ENCODE measurements around the gene TCHH. TPM values are rescaled to one million over a fixed set of nuclear protein-coding genes. Genes with fewer than 3 reads are reported as not detected.
A peak's percentile ranks its signal among the peaks of the same experiment; 100 is the strongest.
"Not testable (repeated sequence)": the region's sequence is repeated elsewhere in the genome, so short reads cannot be mapped to it uniquely, and the experiment has no call there.

The TCHH gene
- total and polyA plus RNA-seq, 4 donors = 0.13 to 0.27 (median 0.16) TPM; not detected in 1

DNA sequence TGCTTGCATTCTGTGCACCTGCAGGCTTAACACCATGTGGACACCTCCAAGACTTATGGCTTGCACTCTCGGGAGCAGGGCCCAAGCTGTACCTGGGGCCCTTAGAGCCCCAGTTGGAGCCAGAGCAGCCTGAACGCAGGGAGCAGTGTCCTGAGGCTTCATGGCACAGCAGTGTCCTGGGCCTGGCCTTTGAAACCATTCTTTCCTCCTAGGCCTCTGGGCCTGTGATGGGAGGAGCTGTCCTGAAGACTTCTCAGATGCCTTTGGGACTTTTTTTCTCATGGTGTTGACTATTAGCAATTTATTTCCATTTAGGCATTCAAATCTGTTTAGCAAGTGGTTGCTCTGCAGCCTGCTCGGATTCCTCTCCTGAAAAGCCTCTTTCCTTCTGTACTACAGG, 32.8 kb upstream of the TCHH start:
- no peak overlapping the region for H3K4me3 ChIP-seq (ENCODE audit: low read length in 2 of 2)
- 76 to 77% methylated on average over 3 of the region's 3 CpGs for WGBS, 2 donors

DNA sequence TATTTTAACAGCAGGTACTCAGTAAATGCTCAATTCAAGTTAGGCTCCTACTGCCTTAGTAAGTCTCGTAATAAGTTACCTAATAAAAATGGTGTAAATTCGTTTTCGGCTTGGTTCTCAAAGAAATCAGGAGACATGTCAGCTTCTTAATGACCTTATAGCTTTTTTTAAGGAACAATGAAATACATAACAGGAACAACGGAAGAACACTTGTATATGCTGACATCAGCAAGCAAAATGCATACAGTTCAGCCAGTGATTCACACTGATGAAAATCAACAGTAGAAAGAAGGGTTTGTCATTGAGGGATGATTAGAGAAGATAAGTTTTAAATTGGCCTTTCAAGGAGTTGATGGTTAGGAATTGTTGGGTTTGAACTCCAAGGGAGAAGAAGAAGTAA, 30.5 kb upstream of the TCHH start:
- no peak for ATAC-seq (ENCODE audit: low FRiP score)
- intact Hi-C loops (cut with DNase I) = no loop called here
- Histone ChIP-seq H3K4me1 (ENCODE audit: control insufficient read depth in 1 of 2, insufficient read depth in 2 of 2, low read length in 2 of 2) (no peaks in the 10 kb centered on the region), H3K4me3 (ENCODE audit: low read length in 2 of 2) (no peak overlapping the region), H3K27ac (ENCODE audit: low read depth in 1 of 2, low read length in 2 of 2) (no peak overlapping the region), H3K9me3 (ENCODE audit: control insufficient read depth, low read length) (peaks cover 5% of the 10 kb centered on the region), H3K36me3 (ENCODE audit: control insufficient read depth in 1 of 2, insufficient read depth in 2 of 2, low read length in 1 of 2) (no peaks in the 10 kb centered on the region), H3K27me3 (ENCODE audit: control insufficient read depth in 1 of 2, insufficient read depth in 2 of 2, low read length in 1 of 2) (no peaks in the 10 kb centered on the region)
- no peak for DNase-seq
- 79% methylated on average over 4 of the region's 4 CpGs for WGBS, 2 donors

More for the DNA sequence above, 32.8 kb upstream of the TCHH start:
- no peak overlapping the region for H3K27ac ChIP-seq (ENCODE audit: low read depth in 1 of 2, low read length in 2 of 2)
- ATAC-seq (ENCODE audit: low FRiP score) (no peak), DNase-seq (no peak)
- no peaks in the 10 kb centered on the region for H3K27me3 ChIP-seq (ENCODE audit: control insufficient read depth in 1 of 2, insufficient read depth in 2 of 2, low read length in 1 of 2)
- no peaks in the 10 kb centered on the region for H3K4me1 ChIP-seq (ENCODE audit: control insufficient read depth in 1 of 2, insufficient read depth in 2 of 2, low read length in 2 of 2)
- intact Hi-C loops (cut with DNase I) = no loop called here
- no peaks in the 10 kb centered on the region for H3K36me3 ChIP-seq (ENCODE audit: control insufficient read depth in 1 of 2, insufficient read depth in 2 of 2, low read length in 1 of 2)
- peaks cover 5% of the 10 kb centered on the region for H3K9me3 ChIP-seq (ENCODE audit: control insufficient read depth, low read length)

DNA sequence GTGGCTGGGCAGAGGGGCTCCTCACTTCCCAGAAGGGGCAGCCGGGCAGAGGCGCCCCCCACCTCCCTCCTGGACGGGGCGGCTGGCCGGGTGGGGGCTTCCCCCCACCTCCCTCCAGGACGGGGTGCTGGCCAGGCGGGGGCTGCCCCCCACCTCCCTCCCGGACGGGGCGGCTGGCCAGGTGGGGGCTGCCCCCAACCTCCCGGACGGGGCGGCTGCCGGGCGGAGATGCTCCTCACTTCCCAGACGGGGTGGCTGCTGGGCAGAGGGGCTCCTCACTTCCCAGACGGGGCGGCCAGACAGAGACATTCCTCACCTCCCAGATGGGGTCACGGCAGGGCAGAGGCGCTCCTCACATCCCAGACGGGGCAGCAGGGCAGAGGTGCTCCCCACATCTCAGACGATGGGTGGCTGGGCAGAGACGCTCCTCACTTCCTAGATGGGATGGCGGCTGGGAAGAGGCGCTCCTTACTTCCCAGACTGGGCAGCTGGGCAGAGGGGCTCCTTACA, 29.5 kb upstream of the TCHH start:
- H3K4me1 ChIP-seq (ENCODE audit: control insufficient read depth in 1 of 2, insufficient read depth in 2 of 2, low read length in 2 of 2); H3K36me3 ChIP-seq (ENCODE audit: control insufficient read depth in 1 of 2, insufficient read depth in 2 of 2, low read length in 1 of 2); H3K27ac ChIP-seq (ENCODE audit: low read depth in 1 of 2, low read length in 2 of 2); intact Hi-C loops (cut with DNase I); DNase-seq; ATAC-seq (ENCODE audit: low FRiP score); H3K27me3 ChIP-seq (ENCODE audit: control insufficient read depth in 1 of 2, insufficient read depth in 2 of 2, low read length in 1 of 2); H3K9me3 ChIP-seq (ENCODE audit: control insufficient read depth, low read length); H3K4me3 ChIP-seq (ENCODE audit: low read length in 2 of 2): not testable (repeated sequence)
- WGBS, 2 donors = 91 to 92% methylated on average over 21 to 25 of the region's 25 CpGs

DNA sequence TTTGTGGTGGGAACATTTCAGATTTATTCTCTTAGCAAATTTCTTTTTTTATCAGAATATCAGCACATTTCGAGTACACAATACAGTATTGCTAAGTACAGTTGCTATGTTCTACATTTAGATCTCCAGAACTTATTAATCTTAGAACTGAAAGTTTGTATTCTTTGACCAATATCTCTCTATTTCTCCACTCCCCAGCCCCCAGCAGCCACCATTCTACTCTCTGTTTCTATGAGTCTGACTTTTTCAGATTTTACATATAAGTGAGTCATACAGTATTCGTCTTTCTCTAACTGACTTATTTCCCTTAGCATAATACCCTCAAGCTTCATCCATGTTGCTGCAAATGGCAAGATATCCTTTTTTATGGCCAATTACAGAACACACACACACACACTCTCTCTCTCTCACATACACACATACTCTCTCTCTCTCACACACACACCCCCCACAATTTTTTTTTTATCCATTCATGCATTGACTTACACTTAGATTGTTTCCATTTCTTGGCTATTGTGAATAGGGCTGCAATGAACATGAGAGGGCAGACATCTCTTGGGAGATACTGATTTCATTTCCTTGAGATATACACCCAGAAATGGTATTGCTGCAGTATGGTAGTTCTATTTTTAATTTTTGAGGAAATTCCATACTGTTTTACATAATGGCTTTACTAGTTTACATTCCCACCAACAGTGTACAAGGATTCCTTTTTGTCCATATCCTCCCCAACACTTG, 28.1 kb upstream of the TCHH start:
- ATAC-seq (ENCODE audit: low FRiP score) (no peak), DNase-seq (no peak)
- intact Hi-C loops (cut with DNase I) = loop anchor here in 1 of 2 donors (2.0 kb wide), 1 partner anchor 41 kb away; no protein-coding TSS in a partner anchor
- Histone ChIP-seq H3K36me3 (ENCODE audit: control insufficient read depth in 1 of 2, insufficient read depth in 2 of 2, low read length in 1 of 2) (no peaks in the 10 kb centered on the region), H3K9me3 (ENCODE audit: control insufficient read depth, low read length) (peaks cover 5% of the 10 kb centered on the region), H3K4me3 (ENCODE audit: low read length in 2 of 2) (no peak overlapping the region), H3K27me3 (ENCODE audit: control insufficient read depth in 1 of 2, insufficient read depth in 2 of 2, low read length in 1 of 2) (no peaks in the 10 kb centered on the region), H3K4me1 (ENCODE audit: control insufficient read depth in 1 of 2, insufficient read depth in 2 of 2, low read length in 2 of 2) (no peaks in the 10 kb centered on the region), H3K27ac (ENCODE audit: low read depth in 1 of 2, low read length in 2 of 2) (no peak overlapping the region)
- 49 to 52% methylated on average over 2 of the region's 2 CpGs for WGBS, 2 donors

DNA sequence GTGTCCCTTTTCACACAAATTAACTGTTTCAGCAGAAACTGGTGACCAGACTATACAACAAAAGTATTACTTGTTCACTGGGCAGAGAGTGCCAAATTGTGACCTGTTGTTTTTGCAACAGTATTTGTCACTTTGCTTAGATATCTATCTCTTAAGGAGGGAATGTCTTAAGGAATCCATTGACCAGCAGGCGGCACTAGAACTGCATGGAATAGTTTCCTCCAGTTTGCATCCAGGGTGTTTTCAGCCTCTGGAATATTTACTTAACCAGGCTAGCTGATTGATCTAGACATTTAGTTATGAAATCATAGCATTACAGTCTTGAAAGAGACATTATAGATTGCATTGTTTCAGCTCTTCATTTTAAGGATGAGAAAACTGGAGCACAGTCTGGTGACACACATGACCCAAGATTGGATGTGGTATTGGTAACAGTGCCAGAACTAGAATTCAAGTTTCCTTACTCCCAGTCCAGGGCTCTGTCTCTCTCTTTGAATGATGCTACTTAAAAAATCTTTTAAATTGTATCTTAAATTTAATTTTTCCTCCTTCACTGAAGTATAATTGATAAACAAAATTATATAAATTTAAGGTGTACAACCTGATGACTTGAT, 26.8 kb upstream of the TCHH start:
- Histone ChIP-seq H3K36me3 (ENCODE audit: control insufficient read depth in 1 of 2, insufficient read depth in 2 of 2, low read length in 1 of 2) (no peaks in the 10 kb centered on the region), H3K27me3 (ENCODE audit: control insufficient read depth in 1 of 2, insufficient read depth in 2 of 2, low read length in 1 of 2) (no peaks in the 10 kb centered on the region), H3K4me3 (ENCODE audit: low read length in 2 of 2) (no peak overlapping the region), H3K9me3 (ENCODE audit: control insufficient read depth, low read length) (no peaks in the 10 kb centered on the region), H3K27ac (ENCODE audit: low read depth in 1 of 2, low read length in 2 of 2) (no peak overlapping the region), H3K4me1 (ENCODE audit: control insufficient read depth in 1 of 2, insufficient read depth in 2 of 2, low read length in 2 of 2) (no peaks in the 10 kb centered on the region)
- ATAC-seq (ENCODE audit: low FRiP score) = no peak
- WGBS, 2 donors = 0 to 1% methylated on average over 1 of the region's 1 CpG
- intact Hi-C loops (cut with DNase I) = loop anchor here in 1 of 2 donors (2.0 kb wide), 1 partner anchor 43 kb away; no protein-coding TSS in a partner anchor
- DNase-seq = peak in 1 of 2 donors; percentile 58

DNA sequence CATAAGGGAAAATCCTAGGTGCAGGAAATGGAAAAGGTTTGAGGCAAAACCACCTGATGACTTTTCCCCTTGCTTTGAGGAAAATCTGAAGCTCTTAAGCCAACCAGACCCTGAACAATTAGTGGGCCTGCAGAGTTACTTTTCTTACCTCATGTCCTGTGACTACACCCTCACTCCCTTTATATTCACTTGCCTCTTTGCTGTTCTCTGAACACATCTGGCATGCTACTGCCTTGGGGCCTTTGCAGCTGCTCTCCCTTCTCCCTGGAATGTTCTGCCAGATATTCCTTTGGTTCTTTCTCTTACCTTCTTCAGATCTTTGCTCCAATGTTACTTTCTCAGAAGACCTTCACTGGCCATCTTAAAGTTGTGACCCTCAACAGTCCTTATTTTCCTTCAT, 22.0 kb upstream of the TCHH start:
- Histone ChIP-seq H3K4me3 (ENCODE audit: low read length in 2 of 2) (no peak overlapping the region), H3K27me3 (ENCODE audit: control insufficient read depth in 1 of 2, insufficient read depth in 2 of 2, low read length in 1 of 2) (peaks cover 0 to 2% of the 10 kb centered on the region in 2 donors), H3K27ac (ENCODE audit: low read depth in 1 of 2, low read length in 2 of 2) (no peak overlapping the region), H3K9me3 (ENCODE audit: control insufficient read depth, low read length) (peaks cover 5% of the 10 kb centered on the region), H3K36me3 (ENCODE audit: control insufficient read depth in 1 of 2, insufficient read depth in 2 of 2, low read length in 1 of 2) (no peaks in the 10 kb centered on the region), H3K4me1 (ENCODE audit: control insufficient read depth in 1 of 2, insufficient read depth in 2 of 2, low read length in 2 of 2) (no peaks in the 10 kb centered on the region)
- ATAC-seq (ENCODE audit: low FRiP score) (no peak), DNase-seq (no peak)
- intact Hi-C loops (cut with DNase I) = no loop called here

DNA sequence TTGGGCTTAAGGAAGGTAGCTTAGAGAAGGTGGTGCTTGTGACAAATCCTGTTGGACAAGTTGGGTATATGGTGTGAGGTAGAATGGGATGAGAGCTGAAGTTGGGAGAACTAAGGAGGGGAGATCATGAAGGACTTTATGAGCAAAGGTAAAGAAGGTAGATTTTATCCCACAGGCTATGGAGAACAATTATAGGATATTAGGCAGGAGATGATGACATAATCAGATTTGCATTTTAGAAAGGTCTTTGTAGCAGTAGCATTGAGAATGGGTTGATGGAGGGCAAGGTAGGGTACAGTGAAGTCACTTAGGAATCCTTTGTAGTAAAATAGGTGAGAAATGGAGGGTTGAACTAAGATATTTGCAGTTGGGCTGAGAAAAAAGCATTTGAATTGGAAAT, 14.9 kb upstream of the TCHH start:
- no peak for ATAC-seq (ENCODE audit: low FRiP score)
- Histone ChIP-seq H3K27me3 (ENCODE audit: control insufficient read depth in 1 of 2, insufficient read depth in 2 of 2, low read length in 1 of 2) (peaks cover 0 to 2% of the 10 kb centered on the region in 2 donors), H3K36me3 (ENCODE audit: control insufficient read depth in 1 of 2, insufficient read depth in 2 of 2, low read length in 1 of 2) (no peaks in the 10 kb centered on the region), H3K4me1 (ENCODE audit: control insufficient read depth in 1 of 2, insufficient read depth in 2 of 2, low read length in 2 of 2) (no peaks in the 10 kb centered on the region), H3K9me3 (ENCODE audit: control insufficient read depth, low read length) (peaks cover 9% of the 10 kb centered on the region), H3K27ac (ENCODE audit: low read depth in 1 of 2, low read length in 2 of 2) (no peak overlapping the region), H3K4me3 (ENCODE audit: low read length in 2 of 2) (no peak overlapping the region)
- intact Hi-C loops (cut with DNase I) = no loop called here
- no peak for DNase-seq

DNA sequence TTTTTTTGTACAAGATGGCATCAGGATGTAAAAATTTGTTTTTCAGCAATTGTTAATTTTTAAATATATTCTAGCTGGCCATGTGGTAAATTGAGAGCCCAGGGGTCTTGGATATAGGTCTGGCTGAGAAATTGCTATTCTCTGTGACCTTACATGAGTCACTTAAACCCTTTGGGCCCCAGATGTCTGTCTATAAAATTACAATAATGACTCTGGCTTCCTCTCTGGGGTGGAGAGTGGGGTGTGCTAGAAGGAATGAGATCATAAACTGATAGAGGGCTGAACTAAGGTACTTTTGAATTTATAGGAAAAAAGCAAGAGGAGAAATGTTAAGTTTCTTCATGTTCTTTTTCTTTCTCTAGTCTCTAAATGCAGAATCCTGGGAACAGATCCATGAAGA, 12.4 kb upstream of the TCHH start:
- H3K27me3 ChIP-seq (ENCODE audit: control insufficient read depth in 1 of 2, insufficient read depth in 2 of 2, low read length in 1 of 2) = peaks cover 0 to 2% of the 10 kb centered on the region in 2 donors
- no peak overlapping the region for H3K27ac ChIP-seq (ENCODE audit: low read depth in 1 of 2, low read length in 2 of 2)
- peaks cover 6% of the 10 kb centered on the region for H3K9me3 ChIP-seq (ENCODE audit: control insufficient read depth, low read length)
- intact Hi-C loops (cut with DNase I) = no loop called here
- no peaks in the 10 kb centered on the region for H3K4me1 ChIP-seq (ENCODE audit: control insufficient read depth in 1 of 2, insufficient read depth in 2 of 2, low read length in 2 of 2)
- DNase-seq (no peak), ATAC-seq (ENCODE audit: low FRiP score) (no peak)
- no peaks in the 10 kb centered on the region for H3K36me3 ChIP-seq (ENCODE audit: control insufficient read depth in 1 of 2, insufficient read depth in 2 of 2, low read length in 1 of 2)
- no peak overlapping the region for H3K4me3 ChIP-seq (ENCODE audit: low read length in 2 of 2)
